EL (cell line): Measurements from ENCODE around the gene SAMD3.
"Not testable (repeated sequence)": the region's sequence is repeated elsewhere in the genome, so short reads cannot be mapped to it uniquely, and the experiment has no call there.

Experiments
- DNase-seq: peaks from one replicate; pipeline ENCODE4 v3.0.0-alpha.2; 2016

SAMD3 gene

GRCh38 chr6:130170160-130170559, 52.6 kb downstream of the SAMD3 start:
- DNase-seq = not testable (repeated sequence)

GRCh38 chr6:130167655-130168054, 55.1 kb downstream of the SAMD3 start:
- DNase-seq = peak; percentile 3

- no peak for DNase-seq
Observed at GRCh38 chr6:130164251-130164650, 58.5 kb downstream of the SAMD3 start.

GRCh38 chr6:130163266-130163665, 59.5 kb downstream of the SAMD3 start:
- DNase-seq = no peak

- no peak for DNase-seq
Observed at GRCh38 chr6:130162421-130162820, 60.3 kb downstream of the SAMD3 start.

GRCh38 chr6:130161683-130162404, 60.9 kb downstream of the SAMD3 start:
- DNase-seq = no peak

- DNase-seq = no peak
Observed at GRCh38 chr6:130159956-130160355, 62.8 kb downstream of the SAMD3 start.

- no peak for DNase-seq
Observed at GRCh38 chr6:130158548-130158947, 64.2 kb downstream of the SAMD3 start.

- DNase-seq = no peak
Observed at GRCh38 chr6:130158056-130158455, 64.7 kb downstream of the SAMD3 start.

- no peak for DNase-seq
Observed at GRCh38 chr6:130156908-130157307, 65.8 kb downstream of the SAMD3 start.

- no peak for DNase-seq
Observed at GRCh38 chr6:130152908-130153510, 69.7 kb downstream of the SAMD3 start.

GRCh38 chr6:130150906-130151305, 71.8 kb downstream of the SAMD3 start:
- DNase-seq = no peak

- not testable (repeated sequence) for DNase-seq
Observed at GRCh38 chr6:130149016-130149415, 73.7 kb downstream of the SAMD3 start.

GRCh38 chr6:130148181-130148580, 74.6 kb downstream of the SAMD3 start:
- DNase-seq = no peak

GRCh38 chr6:130147111-130147510, 75.6 kb downstream of the SAMD3 start:
- DNase-seq = no peak

GRCh38 chr6:130143709-130144108, 79.0 kb downstream of the SAMD3 start:
- DNase-seq = peak; percentile 28

- no peak for DNase-seq
Observed at GRCh38 chr6:130140084-130140483, 82.7 kb downstream of the SAMD3 start.

GRCh38 chr6:130138909-130139242, 83.9 kb downstream of the SAMD3 start:
- no peak for DNase-seq

GRCh38 chr6:130138116-130138908, 84.4 kb downstream of the SAMD3 start:
- no peak for DNase-seq

GRCh38 chr6:130136798-130137197, 86.0 kb downstream of the SAMD3 start:
- DNase-seq = no peak

- no peak for DNase-seq
Observed at GRCh38 chr6:130134582-130134981, 88.2 kb downstream of the SAMD3 start.

- no peak for DNase-seq
Observed at GRCh38 chr6:130132286-130132701, 90.5 kb downstream of the SAMD3 start.

GRCh38 chr6:130129762-130130246, 92.9 kb downstream of the SAMD3 start:
- peak; percentile 5 for DNase-seq

- no peak for DNase-seq
Observed at GRCh38 chr6:130128326-130128725, 94.4 kb downstream of the SAMD3 start.
